ENCODE data around the gene TTC33. TPM values are rescaled to one million over a fixed set of nuclear protein-coding genes. Genes with fewer than 3 reads are reported as not detected.

Gene TTC33
- polyA plus RNA-seq, 1 experiment, result 12.4 TPM

DNA sequence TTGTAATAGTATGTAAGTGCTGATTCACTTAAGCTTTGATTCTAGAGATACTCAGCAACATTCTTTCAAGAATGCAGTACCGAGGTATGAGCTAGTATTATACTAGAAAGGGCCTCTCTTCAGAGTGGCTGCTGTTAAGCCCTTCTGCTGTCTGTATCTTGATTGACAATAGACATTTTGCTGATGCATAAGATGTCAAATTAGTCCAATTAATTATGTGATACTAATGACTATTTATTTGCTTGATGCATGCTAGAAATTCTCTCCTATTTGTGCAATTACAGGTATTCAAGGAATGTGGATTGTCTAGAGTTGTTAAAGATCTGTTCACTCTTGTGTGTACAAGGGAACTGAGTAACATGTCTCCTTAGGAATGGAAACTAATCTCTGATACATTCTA lies 168.4 kb downstream of the TTC33 start:
- TF ChIP-seq, protein P1, sequence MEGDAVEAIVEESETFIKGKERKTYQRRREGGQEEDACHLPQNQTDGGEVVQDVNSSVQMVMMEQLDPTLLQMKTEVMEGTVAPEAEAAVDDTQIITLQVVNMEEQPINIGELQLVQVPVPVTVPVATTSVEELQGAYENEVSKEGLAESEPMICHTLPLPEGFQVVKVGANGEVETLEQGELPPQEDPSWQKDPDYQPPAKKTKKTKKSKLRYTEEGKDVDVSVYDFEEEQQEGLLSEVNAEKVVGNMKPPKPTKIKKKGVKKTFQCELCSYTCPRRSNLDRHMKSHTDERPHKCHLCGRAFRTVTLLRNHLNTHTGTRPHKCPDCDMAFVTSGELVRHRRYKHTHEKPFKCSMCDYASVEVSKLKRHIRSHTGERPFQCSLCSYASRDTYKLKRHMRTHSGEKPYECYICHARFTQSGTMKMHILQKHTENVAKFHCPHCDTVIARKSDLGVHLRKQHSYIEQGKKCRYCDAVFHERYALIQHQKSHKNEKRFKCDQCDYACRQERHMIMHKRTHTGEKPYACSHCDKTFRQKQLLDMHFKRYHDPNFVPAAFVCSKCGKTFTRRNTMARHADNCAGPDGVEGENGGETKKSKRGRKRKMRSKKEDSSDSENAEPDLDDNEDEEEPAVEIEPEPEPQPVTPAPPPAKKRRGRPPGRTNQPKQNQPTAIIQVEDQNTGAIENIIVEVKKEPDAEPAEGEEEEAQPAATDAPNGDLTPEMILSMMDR (IDR thresholded peaks at IDR 0.05; ENCODE audit: low read depth, low read length), result no peak
- Histone ChIP-seq H3K4me3 (ENCODE audit: low read depth, low read length) (no peak overlapping the region), H3K9me3 (ENCODE audit: control insufficient read depth, insufficient read depth, low read length) (no peaks in the 10 kb centered on the region), H3K27ac (ENCODE audit: low read depth, low read length) (no peak overlapping the region), H3K27me3 (ENCODE audit: control insufficient read depth, insufficient read depth, low read length) (no peaks in the 10 kb centered on the region)
- no peak for DNase-seq (ENCODE audit: low read depth, low spot score)
- POLR2A ChIA-PET, result no interaction called here
- CTCF ChIA-PET, result no interaction called here

DNA sequence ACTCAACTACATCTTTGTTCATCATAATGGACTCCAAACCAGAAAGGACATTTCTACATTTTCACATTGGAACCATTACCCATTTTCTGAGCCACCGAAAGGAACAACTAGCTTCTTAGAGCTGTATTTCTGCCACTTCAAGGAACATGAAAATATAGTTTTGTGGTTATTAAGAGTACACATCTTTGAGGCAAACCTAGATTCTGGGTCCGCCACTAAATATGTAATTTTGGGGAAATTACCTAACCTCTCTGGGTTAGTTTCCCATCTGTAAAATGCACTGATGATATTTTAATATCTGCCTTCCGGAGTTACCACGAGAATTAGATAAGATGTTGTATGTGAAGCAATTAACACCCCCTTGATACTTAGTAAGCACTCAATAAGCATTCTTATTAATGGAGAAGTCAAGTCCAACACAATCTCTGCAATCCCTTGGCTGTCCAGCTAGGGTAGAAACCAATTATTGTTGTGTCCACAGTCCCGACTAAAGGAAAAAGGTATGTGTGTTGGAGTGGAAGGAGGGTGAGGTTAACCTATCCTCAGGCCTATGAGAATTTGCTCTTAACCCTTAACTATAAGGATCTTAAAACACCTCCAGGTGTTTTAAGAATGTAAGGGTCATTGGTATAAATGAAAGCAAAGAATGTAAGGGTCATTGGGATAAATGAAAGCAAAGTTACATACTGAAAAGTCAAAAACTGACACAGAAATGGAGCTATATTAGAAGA lies 170.1 kb downstream of the TTC33 start:
- DNase-seq (ENCODE audit: low read depth, low spot score), result no peak
- H3K27ac ChIP-seq (ENCODE audit: low read depth, low read length), result no peak overlapping the region
- no peaks in the 10 kb centered on the region for H3K27me3 ChIP-seq (ENCODE audit: control insufficient read depth, insufficient read depth, low read length)
- H3K4me3 ChIP-seq (ENCODE audit: low read depth, low read length), result no peak overlapping the region
- H3K9me3 ChIP-seq (ENCODE audit: control insufficient read depth, insufficient read depth, low read length), result no peaks in the 10 kb centered on the region
- CTCF ChIA-PET, result no interaction called here
- POLR2A ChIA-PET, result no interaction called here
- TF ChIP-seq, protein P1 (IDR thresholded peaks at IDR 0.05; ENCODE audit: low read depth, low read length), result no peak

DNA sequence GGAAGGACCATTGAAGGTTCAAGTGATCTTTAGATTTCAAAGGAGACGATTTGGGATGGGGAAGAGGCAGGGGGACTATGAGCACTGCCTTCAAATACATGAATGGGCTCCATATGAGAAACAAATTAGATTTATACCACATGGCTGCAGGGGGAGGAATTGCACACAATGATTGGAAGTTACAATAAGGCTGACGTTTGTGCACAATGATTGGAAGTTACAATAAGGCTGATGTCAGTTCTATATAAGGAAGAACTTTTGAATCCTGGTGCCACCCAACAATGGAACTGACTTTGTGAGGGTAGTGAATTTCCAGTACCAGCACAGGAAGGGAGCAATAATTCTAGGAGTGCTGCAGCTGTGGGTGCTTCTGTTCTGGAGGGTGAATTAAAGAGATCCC lies 171.7 kb downstream of the TTC33 start:
- H3K27ac ChIP-seq (ENCODE audit: low read depth, low read length), result no peak overlapping the region
- H3K4me3 ChIP-seq (ENCODE audit: low read depth, low read length), result no peak overlapping the region
- ChIA-PET CTCF (no interaction called here), POLR2A (no interaction called here)
- TF ChIP-seq, protein P1 (IDR thresholded peaks at IDR 0.05; ENCODE audit: low read depth, low read length), result no peak
- H3K27me3 ChIP-seq (ENCODE audit: control insufficient read depth, insufficient read depth, low read length), result no peaks in the 10 kb centered on the region
- H3K9me3 ChIP-seq (ENCODE audit: control insufficient read depth, insufficient read depth, low read length), result no peaks in the 10 kb centered on the region
- DNase-seq (ENCODE audit: low read depth, low spot score), result no peak

DNA sequence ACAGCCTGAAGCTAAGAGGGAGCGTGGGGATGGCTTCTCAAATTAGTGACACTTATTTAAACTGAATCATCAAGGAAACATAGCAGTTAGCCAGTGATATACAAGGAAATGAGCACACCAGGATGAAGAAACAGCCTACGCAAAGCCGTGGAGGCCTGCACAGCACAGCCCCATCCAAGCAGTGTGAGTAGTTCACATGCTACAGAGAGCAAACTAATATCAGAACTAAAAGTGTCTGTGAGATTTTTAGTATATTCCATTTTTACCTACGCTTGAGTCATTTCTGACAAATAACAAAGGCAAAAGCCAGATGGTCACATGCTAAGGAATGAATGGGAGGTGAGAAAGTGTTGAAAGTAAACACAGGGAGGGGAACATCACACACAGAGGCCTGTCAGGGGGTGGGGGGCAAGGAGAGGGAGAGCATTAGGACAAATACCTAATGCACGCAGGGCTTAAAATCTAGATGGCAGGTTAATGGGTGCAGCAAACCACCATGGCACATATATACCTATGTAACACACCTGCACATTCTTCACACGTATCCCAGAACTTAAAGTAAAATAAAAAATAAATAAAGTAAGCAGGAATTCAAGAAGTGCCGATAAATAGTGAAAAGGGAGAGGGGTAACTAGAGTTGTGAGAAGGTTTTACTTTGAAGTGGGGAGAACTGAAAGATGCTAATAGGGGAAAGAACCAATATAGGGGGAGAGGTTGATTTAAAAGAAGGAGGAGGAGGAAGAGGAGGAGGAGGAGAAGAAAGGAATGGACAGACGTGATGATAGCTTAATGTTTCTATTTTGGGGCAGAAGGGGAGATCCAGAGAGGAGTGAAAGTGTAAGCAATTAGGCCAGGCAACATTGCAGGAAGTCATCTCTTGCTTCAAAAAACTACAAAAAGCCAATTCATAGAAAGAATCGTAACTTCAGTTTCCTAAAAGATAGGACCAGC lies 177.0 kb downstream of the TTC33 start:
- TF ChIP-seq, protein P1 (IDR thresholded peaks at IDR 0.05; ENCODE audit: low read depth, low read length), result no peak
- ChIA-PET POLR2A (no interaction called here), CTCF (interaction anchor here (0.5 kb wide), 1 partner anchor 293 kb away, joined by 5 read pairs; no protein-coding TSS in a partner anchor)
- no peak overlapping the region for H3K27ac ChIP-seq (ENCODE audit: low read depth, low read length)
- no peaks in the 10 kb centered on the region for H3K27me3 ChIP-seq (ENCODE audit: control insufficient read depth, insufficient read depth, low read length)
- DNase-seq (ENCODE audit: low read depth, low spot score), result no peak
- H3K4me3 ChIP-seq (ENCODE audit: low read depth, low read length), result no peak overlapping the region
- H3K9me3 ChIP-seq (ENCODE audit: control insufficient read depth, insufficient read depth, low read length), result no peaks in the 10 kb centered on the region

DNA sequence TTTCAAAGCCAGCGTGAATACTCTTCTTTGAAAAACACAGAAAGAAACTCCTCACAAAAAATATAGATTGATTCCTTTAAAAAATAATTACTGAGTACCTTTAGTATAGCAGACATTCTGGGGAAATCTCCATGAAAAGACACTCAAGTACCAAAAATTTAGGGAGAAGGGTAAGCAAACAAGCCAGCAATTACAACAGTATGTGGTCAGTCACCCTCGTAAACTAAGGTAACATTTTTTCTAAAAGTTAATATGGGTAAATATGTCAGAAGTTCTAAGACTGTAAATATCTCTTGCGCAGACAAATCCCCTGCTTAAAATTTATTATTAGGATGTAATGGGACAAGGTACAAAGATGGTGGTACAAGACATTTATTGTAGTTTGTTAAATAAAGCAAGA lies 178.0 kb downstream of the TTC33 start:
- TF ChIP-seq, protein P1 (IDR thresholded peaks at IDR 0.05; ENCODE audit: low read depth, low read length), result no peak
- Histone ChIP-seq H3K27me3 (ENCODE audit: control insufficient read depth, insufficient read depth, low read length) (no peaks in the 10 kb centered on the region), H3K4me3 (ENCODE audit: low read depth, low read length) (no peak overlapping the region), H3K9me3 (ENCODE audit: control insufficient read depth, insufficient read depth, low read length) (no peaks in the 10 kb centered on the region), H3K27ac (ENCODE audit: low read depth, low read length) (no peak overlapping the region)
- no peak for DNase-seq (ENCODE audit: low read depth, low spot score)
- CTCF ChIA-PET, result no interaction called here
- POLR2A ChIA-PET, result no interaction called here

All from AG04450 (cell line).